HG03439 (cell line): ENCODE data around the gene MPST.

Experiments used
- ATAC-seq: cut with Tn5 transposase; IDR thresholded peaks from one replicate; pipeline ENCODE4 v1.9.1; 2021; ENCODE audit warnings: mild to moderate bottlenecking, moderate library complexity; ENCODE audit not compliant: unreplicated experiment

The MPST gene

DNA sequence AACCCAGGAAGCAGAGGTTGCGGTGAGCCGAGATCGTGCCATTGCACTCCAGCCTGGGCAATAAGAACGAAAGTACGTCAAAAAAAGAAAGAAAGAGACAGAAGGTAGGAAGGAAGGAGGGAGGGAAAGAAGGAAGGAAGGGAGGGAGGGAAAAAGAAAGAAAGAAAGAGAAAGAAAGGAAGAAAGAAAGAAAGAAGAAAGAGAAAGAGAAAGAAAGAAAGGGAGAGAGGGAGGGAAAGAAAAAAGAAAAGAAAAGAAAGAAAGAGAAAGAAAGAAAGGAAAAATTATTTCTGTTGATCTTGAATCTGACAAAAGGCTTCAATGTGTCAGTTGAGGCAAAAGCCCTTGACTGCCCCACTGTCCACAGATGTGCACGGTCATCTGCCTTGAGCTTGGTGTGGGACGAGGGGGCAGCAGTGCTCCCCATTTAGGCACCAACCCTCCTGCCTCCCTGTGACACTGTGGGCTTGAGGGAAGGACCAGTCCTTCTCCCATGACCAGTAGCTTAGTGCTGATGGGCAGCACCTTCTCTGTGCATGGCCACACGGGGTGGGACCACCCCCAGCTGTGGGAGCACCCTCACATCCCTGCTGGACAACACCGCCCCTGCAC lies 56.4 kb downstream of the MPST start:
- no peak for ATAC-seq

DNA sequence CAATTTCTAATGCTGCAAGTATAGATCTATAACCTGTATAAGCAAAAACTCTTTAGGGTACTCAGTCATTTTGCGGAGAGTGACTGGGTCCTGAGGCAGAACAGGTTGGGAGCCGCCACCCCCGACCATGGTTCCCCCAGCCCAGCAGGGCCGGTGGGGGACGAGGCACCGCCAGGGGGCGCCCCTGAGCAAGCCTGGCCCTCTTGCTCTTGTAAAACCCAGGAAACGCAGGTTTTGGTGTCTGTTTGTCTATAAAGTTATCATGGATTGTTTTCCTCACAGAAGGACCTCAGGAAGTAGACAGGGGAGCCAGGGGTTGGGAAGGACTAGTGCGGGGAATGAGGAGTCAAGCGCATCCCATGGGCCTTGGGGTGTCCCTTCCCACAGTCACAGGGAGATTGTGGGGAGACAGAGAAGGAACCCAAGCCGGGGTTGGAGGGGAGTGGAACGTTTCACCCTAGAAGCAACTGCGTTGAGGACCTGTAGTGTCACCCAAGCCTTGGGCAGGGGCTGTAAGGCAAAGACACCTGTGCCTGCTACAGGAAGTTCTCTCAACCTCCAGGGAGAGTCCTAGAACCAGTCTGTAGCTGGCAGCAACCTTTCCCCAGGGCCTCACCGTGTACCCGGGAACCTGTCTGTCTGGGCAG lies 58.4 kb downstream of the MPST start:
- no peak for ATAC-seq

DNA sequence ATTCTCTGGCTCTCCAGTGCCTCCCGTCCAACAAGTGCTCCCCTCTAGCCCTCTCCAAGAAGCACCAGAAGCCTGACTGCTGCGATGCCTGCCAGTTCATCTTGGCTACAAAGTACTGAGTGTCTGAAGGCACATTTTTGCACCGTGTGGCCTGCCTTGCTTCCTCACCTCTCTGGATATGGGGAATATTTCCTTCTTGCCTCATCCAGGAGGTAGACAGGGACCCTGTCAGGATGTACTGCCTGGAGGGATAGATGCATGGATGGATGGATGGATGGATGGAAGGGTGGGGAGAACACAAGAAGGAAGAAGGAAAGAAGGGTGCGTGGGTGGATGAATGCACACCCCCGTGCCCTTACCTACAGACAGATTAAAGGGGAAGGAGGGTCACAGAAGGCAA lies 59.6 kb downstream of the MPST start:
- no peak for ATAC-seq
